ENCODE measurements around the gene GRID2. TPM values are rescaled to one million over a fixed set of nuclear protein-coding genes. Genes with fewer than 3 reads are reported as not detected.

GRID2 gene
- total and polyA plus RNA-seq, 10 of the 15 experiments (the other 5 are each of a cell fraction or from before 2014, with no cell fraction given), result not detected

DNA sequence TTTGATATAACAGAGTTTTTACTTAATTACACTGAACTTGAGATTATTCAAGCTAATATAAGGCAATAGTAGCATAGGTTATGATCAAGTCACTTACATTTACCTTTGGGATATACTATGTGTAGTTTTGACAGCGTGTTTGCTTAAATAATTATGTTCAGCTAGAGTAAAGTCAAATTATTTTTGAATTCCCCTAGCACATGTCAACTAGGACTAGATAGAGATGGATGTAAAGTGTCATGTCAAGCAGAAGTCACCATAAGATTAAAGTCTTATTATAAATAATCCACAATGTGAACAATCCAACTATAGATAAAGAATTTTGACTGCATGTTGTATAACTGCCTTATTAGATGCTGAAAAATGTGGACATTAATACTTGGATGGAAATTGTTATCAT lies 665.2 kb downstream of the GRID2 start:
- ChIA-PET CTCF (no interaction called here), RAD21 (ENCODE audit: unreplicated experiment) (no interaction called here), SMC1A (ENCODE audit: uncharacterized antibody, unreplicated experiment) (no interaction called here), POLR2A (no interaction called here)
- Histone ChIP-seq H3K79me2 (ENCODE audit: control insufficient read depth, insufficient read depth, low read length) (no peaks in the 10 kb centered on the region), H3K4me2 (ENCODE audit: control insufficient read depth, insufficient read depth) (no peak overlapping the region), H3K27ac (ENCODE audit: control insufficient read depth, insufficient read depth) (no peak overlapping the region), H2AFZ (ENCODE audit: control insufficient read depth, low read depth, low read length) (no peak overlapping the region), H3K9me3 (replicated peaks; ENCODE audit: control insufficient read depth, insufficient read depth, low read length) (no peaks in the 10 kb centered on the region), H4K20me1 (ENCODE audit: control insufficient read depth, insufficient read depth) (no peaks in the 10 kb centered on the region), H3K27me3 (replicated peaks in 1 of 2; ENCODE audit: control insufficient read depth in 2 of 2, insufficient read depth in 2 of 2, low read length in 1 of 2) (no peaks in the 10 kb centered on the region), H3K4me3 (no peak overlapping the region), H3K36me3 (ENCODE audit: control insufficient read depth in 2 of 2, insufficient read depth in 2 of 2, low read length in 1 of 2) (no peaks in the 10 kb centered on the region), H3K9ac (ENCODE audit: control insufficient read depth, insufficient read depth, low read length) (no peak overlapping the region), H3K4me1 (ENCODE audit: control insufficient read depth, insufficient read depth, low read length) (no peaks in the 10 kb centered on the region)
- no peak for FAIRE-seq
- TF ChIP-seq NFIC (IDR thresholded peaks at IDR 0.05; ENCODE audit: low read depth, low read length) (no peak), NFYB (IDR thresholded peaks at IDR 0.05; ENCODE audit: insufficient read depth, low read depth, low read length) (no peak), TAF1 (IDR thresholded peaks at IDR 0.05; ENCODE audit: borderline replicate concordance, low read depth, low read length) (no peak)
- TF ChIP-seq, protein P1, sequence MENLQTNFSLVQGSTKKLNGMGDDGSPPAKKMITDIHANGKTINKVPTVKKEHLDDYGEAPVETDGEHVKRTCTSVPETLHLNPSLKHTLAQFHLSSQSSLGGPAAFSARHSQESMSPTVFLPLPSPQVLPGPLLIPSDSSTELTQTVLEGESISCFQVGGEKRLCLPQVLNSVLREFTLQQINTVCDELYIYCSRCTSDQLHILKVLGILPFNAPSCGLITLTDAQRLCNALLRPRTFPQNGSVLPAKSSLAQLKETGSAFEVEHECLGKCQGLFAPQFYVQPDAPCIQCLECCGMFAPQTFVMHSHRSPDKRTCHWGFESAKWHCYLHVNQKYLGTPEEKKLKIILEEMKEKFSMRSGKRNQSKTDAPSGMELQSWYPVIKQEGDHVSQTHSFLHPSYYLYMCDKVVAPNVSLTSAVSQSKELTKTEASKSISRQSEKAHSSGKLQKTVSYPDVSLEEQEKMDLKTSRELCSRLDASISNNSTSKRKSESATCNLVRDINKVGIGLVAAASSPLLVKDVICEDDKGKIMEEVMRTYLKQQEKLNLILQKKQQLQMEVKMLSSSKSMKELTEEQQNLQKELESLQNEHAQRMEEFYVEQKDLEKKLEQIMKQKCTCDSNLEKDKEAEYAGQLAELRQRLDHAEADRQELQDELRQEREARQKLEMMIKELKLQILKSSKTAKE (IDR thresholded peaks at IDR 0.05; ENCODE audit: low read depth, poor library complexity, severe bottlenecking), result no peak
- DNase-seq (ENCODE audit: low read depth, low spot score), result no peak
- intact Hi-C loops (cut with micrococcal nuclease; ENCODE audit: unreplicated experiment) (no loop called here), in situ Hi-C loops (cut with MboI) (no loop called here)
- ATAC-seq, result no peak
- no TSS peak for BruUV-seq (replicated peaks)
- WGBS (ENCODE audit: insufficient coverage, insufficient replicate concordance, low lambda C conversion rate, missing lambda C conversion rate), result 0% methylated on average over 1 of the region's 1 CpG

DNA sequence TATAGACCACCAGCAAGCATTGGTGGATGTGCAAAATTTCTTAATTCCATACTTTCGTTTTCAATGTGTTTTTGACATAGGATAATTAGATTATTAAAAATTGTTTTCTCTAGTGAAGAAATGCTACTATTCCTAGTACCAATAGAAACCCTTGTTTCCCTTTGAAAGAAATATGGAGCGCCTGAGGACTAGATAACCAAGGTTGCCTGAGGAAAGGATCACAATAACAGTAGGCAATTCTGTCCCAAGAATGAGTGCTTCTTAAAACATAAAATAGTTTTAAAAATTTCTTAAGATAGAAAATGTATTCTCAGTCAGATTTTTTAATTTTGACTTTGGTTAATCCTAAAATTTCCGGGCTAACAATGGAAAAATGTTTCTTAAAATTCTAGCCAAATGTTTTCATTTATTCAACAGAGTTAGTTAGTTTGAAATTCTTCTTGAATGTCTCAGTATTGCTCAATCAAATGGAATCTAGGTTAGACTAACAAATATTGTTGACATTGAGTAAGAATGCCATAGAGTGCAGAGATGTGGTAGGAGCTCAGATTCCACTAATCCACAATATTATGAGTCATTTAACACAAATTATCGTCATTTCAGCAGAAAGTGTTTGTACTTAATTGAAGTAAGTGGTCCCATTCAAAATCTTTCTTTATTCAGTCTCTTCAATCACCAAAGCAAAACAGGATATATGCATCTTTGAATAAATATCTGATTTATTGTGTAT lies 666.0 kb downstream of the GRID2 start:
- Histone ChIP-seq H3K9me3 (replicated peaks; ENCODE audit: control insufficient read depth, insufficient read depth, low read length) (no peaks in the 10 kb centered on the region), H3K27ac (ENCODE audit: control insufficient read depth, insufficient read depth) (no peak overlapping the region), H4K20me1 (ENCODE audit: control insufficient read depth, insufficient read depth) (no peaks in the 10 kb centered on the region), H3K36me3 (ENCODE audit: control insufficient read depth in 2 of 2, insufficient read depth in 2 of 2, low read length in 1 of 2) (no peaks in the 10 kb centered on the region), H3K4me1 (ENCODE audit: control insufficient read depth, insufficient read depth, low read length) (no peaks in the 10 kb centered on the region), H2AFZ (ENCODE audit: control insufficient read depth, low read depth, low read length) (no peak overlapping the region), H3K9ac (ENCODE audit: control insufficient read depth, insufficient read depth, low read length) (no peak overlapping the region), H3K4me3 (no peak overlapping the region), H3K79me2 (ENCODE audit: control insufficient read depth, insufficient read depth, low read length) (no peaks in the 10 kb centered on the region), H3K4me2 (ENCODE audit: control insufficient read depth, insufficient read depth) (no peak overlapping the region), H3K27me3 (replicated peaks in 1 of 2; ENCODE audit: control insufficient read depth in 2 of 2, insufficient read depth in 2 of 2, low read length in 1 of 2) (no peaks in the 10 kb centered on the region)
- FAIRE-seq (no peak), ATAC-seq (no peak), DNase-seq (ENCODE audit: low read depth, low spot score) (no peak)
- 10% methylated on average over 4 of the region's 4 CpGs for WGBS (ENCODE audit: insufficient coverage, insufficient replicate concordance, low lambda C conversion rate, missing lambda C conversion rate)
- in situ Hi-C loops (cut with MboI) (no loop called here), intact Hi-C loops (cut with micrococcal nuclease; ENCODE audit: unreplicated experiment) (no loop called here)
- ChIA-PET CTCF (no interaction called here), SMC1A (ENCODE audit: uncharacterized antibody, unreplicated experiment) (no interaction called here), RAD21 (ENCODE audit: unreplicated experiment) (no interaction called here), POLR2A (interaction anchor here (0.5 kb wide), 1 partner anchor 168 kb away, joined by 4 read pairs; no protein-coding TSS in a partner anchor)
- TF ChIP-seq TCF7 (IDR thresholded peaks at IDR 0.05; ENCODE audit: borderline replicate concordance) (no peak), CREM (IDR thresholded peaks at IDR 0.05; ENCODE audit: low read depth) (no peak), RAD51 (IDR thresholded peaks at IDR 0.05) (no peak), POLR2AphosphoS5 (IDR thresholded peaks at IDR 0.05; ENCODE audit: low read length) (no peak), ETV6 (conservative IDR thresholded peaks at IDR 0.05 in 1 of 2, IDR thresholded peaks at IDR 0.05 in 1 of 2; ENCODE audit: borderline replicate concordance in 1 of 2, low read depth in 1 of 2) (no peak)
- TF ChIP-seq, protein P2, sequence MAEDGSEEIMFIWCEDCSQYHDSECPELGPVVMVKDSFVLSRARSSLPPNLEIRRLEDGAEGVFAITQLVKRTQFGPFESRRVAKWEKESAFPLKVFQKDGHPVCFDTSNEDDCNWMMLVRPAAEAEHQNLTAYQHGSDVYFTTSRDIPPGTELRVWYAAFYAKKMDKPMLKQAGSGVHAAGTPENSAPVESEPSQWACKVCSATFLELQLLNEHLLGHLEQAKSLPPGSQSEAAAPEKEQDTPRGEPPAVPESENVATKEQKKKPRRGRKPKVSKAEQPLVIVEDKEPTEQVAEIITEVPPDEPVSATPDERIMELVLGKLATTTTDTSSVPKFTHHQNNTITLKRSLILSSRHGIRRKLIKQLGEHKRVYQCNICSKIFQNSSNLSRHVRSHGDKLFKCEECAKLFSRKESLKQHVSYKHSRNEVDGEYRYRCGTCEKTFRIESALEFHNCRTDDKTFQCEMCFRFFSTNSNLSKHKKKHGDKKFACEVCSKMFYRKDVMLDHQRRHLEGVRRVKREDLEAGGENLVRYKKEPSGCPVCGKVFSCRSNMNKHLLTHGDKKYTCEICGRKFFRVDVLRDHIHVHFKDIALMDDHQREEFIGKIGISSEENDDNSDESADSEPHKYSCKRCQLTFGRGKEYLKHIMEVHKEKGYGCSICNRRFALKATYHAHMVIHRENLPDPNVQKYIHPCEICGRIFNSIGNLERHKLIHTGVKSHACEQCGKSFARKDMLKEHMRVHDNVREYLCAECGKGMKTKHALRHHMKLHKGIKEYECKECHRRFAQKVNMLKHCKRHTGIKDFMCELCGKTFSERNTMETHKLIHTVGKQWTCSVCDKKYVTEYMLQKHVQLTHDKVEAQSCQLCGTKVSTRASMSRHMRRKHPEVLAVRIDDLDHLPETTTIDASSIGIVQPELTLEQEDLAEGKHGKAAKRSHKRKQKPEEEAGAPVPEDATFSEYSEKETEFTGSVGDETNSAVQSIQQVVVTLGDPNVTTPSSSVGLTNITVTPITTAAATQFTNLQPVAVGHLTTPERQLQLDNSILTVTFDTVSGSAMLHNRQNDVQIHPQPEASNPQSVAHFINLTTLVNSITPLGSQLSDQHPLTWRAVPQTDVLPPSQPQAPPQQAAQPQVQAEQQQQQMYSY (CRISPR knock-in tag; IDR thresholded peaks at IDR 0.05), result no peak
- BruUV-seq (replicated peaks), result no TSS peak

All from GM12878 (cell line).